ENCODE data around the gene PHF1. TPM values are rescaled to one million over a fixed set of nuclear protein-coding genes. Genes with fewer than 3 reads are reported as not detected.
"Not testable (repeated sequence)": the region's sequence is repeated elsewhere in the genome, so short reads cannot be mapped to it uniquely, and the experiment has no call there.

The PHF1 gene
- polyA plus RNA-seq, 3 donors: 3.0 to 90.2 (median 3.5) TPM

- H3K27me3 ChIP-seq (ENCODE audit: control insufficient read depth in 2 of 2, insufficient read depth in 2 of 2, low read length in 2 of 2); H3K4me2 ChIP-seq (replicated peaks; ENCODE audit: extremely low read depth, low read length, poor library complexity, severe bottlenecking); H3K4me3 ChIP-seq (replicated peaks in 1 of 3; ENCODE audit: low read depth in 2 of 3, low read length in 3 of 3); H2AFZ ChIP-seq (ENCODE audit: insufficient read depth, low read depth, low read length, poor library complexity, severe bottlenecking); H4K20me1 ChIP-seq (ENCODE audit: insufficient read depth, low read length); H3K4me1 ChIP-seq (ENCODE audit: control insufficient read depth in 1 of 2, insufficient read depth in 2 of 2, low read length in 2 of 2); H3K9me3 Mint-ChIP-seq; H3K9ac ChIP-seq (ENCODE audit: insufficient read depth, low read length, poor library complexity, severe bottlenecking); H3K4me3 Mint-ChIP-seq; H3K27me3 Mint-ChIP-seq (ENCODE audit: low read depth in 3 of 3); H3K4me1 Mint-ChIP-seq; H3K27ac ChIP-seq (ENCODE audit: low read depth in 1 of 2, low read length in 2 of 2); H3K9me3 ChIP-seq (replicated peaks in 1 of 2; ENCODE audit: control insufficient read depth in 1 of 2, insufficient read depth in 1 of 2, low read length in 2 of 2); DNase-seq: not testable (repeated sequence)
- no CpG with 5 or more reads among the region's 6 CpGs for WGBS (ENCODE audit: insufficient coverage)
- Mint-ChIP-seq H3K36me3 (peaks cover 35 to 68% of the 10 kb centered on the region in 2 donors), H3K27ac (peak overlapping the region in 4 of 7 donors; percentile 5 to 87 (median 52))
- Histone ChIP-seq H3K79me2 (ENCODE audit: insufficient read depth, low read length) (peaks cover 80% of the 10 kb centered on the region), H3K36me3 (replicated peaks in 1 of 2; ENCODE audit: control insufficient read depth in 1 of 2, insufficient read depth in 2 of 2, low read length in 2 of 2) (peaks cover 24 to 68% of the 10 kb centered on the region in 2 donors)
- intact Hi-C loops (cut with micrococcal nuclease): loop anchor here in 1 of 2 donors (10.0 kb wide), 1 partner anchor 105 kb away; the partner anchor contains the start of gene RGL2
Measured at GRCh38 chr6:33399881-33400280, 10.9 kb upstream of the PHF1 start.

DNA sequence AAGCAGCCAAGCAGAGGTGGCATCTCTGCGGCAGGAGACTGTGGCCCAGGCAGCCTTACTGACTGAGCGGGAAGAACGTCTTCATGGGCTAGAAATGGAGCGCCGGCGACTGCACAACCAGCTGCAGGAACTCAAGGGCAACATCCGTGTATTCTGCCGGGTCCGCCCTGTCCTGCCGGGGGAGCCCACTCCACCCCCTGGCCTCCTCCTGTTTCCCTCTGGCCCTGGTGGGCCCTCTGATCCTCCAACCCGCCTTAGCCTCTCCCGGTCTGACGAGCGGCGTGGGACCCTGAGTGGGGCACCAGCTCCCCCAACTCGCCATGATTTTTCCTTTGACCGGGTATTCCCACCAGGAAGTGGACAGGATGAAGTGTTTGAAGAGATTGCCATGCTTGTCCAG lies 5.9 kb upstream of the PHF1 start:
- H3K4me1 Mint-ChIP-seq: peaks cover 4% of the 10 kb centered on the region
- intact Hi-C loops (cut with micrococcal nuclease): no loop called here
- H3K27ac Mint-ChIP-seq: peak overlapping the region in 4 of 7 donors; percentile 2 to 78 (median 58)
- no peak for DNase-seq
- Histone ChIP-seq H3K4me3 (replicated peaks in 1 of 3; ENCODE audit: low read depth in 2 of 3, low read length in 3 of 3) (no peak overlapping the region), H3K9me3 (replicated peaks in 1 of 2; ENCODE audit: control insufficient read depth in 1 of 2, insufficient read depth in 1 of 2, low read length in 2 of 2) (no peaks in the 10 kb centered on the region), H3K4me2 (replicated peaks; ENCODE audit: extremely low read depth, low read length, poor library complexity, severe bottlenecking) (no peak overlapping the region), H3K27ac (ENCODE audit: low read depth in 1 of 2, low read length in 2 of 2) (peak overlapping the region in 1 of 2 donors; percentile 70), H3K27me3 (ENCODE audit: control insufficient read depth in 2 of 2, insufficient read depth in 2 of 2, low read length in 2 of 2) (no peaks in the 10 kb centered on the region), H3K79me2 (ENCODE audit: insufficient read depth, low read length) (peaks cover 43% of the 10 kb centered on the region), H4K20me1 (ENCODE audit: insufficient read depth, low read length) (no peaks in the 10 kb centered on the region), H3K4me1 (ENCODE audit: control insufficient read depth in 1 of 2, insufficient read depth in 2 of 2, low read length in 2 of 2) (peaks cover 6 to 7% of the 10 kb centered on the region in 2 donors), H3K9ac (ENCODE audit: insufficient read depth, low read length, poor library complexity, severe bottlenecking) (no peak overlapping the region), H3K36me3 (replicated peaks in 1 of 2; ENCODE audit: control insufficient read depth in 1 of 2, insufficient read depth in 2 of 2, low read length in 2 of 2) (peaks cover 29 to 71% of the 10 kb centered on the region in 2 donors), H2AFZ (ENCODE audit: insufficient read depth, low read depth, low read length, poor library complexity, severe bottlenecking) (no peak overlapping the region)
- peaks cover 0 to 8% (median 0%) of the 10 kb centered on the region in 3 donors for H3K27me3 Mint-ChIP-seq (ENCODE audit: low read depth in 3 of 3)
- no peaks in the 10 kb centered on the region for H3K9me3 Mint-ChIP-seq
- H3K4me3 Mint-ChIP-seq: no peak overlapping the region
- 98% methylated on average over 16 of the region's 17 CpGs for WGBS (ENCODE audit: insufficient coverage)
- no peak for TF ChIP-seq CTCF (IDR thresholded peaks at IDR 0.05)
- H3K36me3 Mint-ChIP-seq: peaks cover 43 to 60% of the 10 kb centered on the region in 2 donors

Data from CD14-positive monocyte (primary cell).